ENCODE data around the gene GSTA4.
"Not testable (repeated sequence)": the region's sequence is repeated elsewhere in the genome, so short reads cannot be mapped to it uniquely, and the experiment has no call there.

Gene GSTA4

DNA sequence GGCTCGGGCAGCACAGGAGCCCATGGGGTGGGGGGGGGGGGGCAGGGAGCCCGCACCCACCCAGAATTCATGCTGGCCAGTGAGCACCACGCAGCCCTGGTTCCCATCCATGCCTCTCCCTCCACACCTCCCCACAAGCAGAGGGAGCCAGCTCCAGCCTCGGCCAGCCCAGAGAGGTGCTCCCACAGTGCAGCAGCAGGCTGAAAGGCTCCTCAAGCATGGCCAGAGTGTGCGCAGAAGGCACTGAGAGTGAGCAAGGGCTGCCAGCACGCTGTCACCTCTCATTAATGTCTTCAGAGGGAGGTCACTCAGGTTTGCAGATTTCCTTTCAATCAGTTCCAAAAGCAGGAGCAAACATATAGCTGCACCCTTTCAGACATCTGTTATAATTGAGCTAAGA is 32.4 kb downstream of the GSTA4 start:
- no peak for DNase-seq (ENCODE audit: extremely low read depth, low read depth)
- no peak for TF ChIP-seq CTCF (IDR thresholded peaks at IDR 0.05; ENCODE audit: low read depth, low read length)

GRCh38 chr6:52961022-52961421 is 34.1 kb downstream of the GSTA4 start:
- not testable (repeated sequence) for DNase-seq (ENCODE audit: extremely low read depth, low read depth)

DNA sequence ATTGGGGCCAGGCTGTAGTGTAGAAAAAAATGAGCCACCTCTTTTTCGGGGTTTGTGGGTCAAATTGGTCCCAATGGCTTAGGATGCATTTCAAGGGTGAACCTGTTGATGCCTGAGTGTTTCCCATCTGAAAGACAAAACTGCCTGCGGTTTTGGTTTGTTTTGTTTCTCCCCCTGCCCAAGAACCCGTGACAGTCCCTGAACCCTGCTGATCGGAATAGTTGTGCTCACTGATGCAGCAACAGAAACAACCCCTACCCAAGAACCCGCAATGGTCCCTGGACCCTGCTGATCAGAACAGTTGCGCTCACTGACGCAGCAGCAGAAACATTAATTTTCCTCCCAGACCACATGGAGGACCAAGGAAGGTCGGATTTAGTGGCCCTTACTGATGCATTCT is 34.9 kb downstream of the GSTA4 start:
- DNase-seq (ENCODE audit: extremely low read depth, low read depth), result not testable (repeated sequence)

DNA sequence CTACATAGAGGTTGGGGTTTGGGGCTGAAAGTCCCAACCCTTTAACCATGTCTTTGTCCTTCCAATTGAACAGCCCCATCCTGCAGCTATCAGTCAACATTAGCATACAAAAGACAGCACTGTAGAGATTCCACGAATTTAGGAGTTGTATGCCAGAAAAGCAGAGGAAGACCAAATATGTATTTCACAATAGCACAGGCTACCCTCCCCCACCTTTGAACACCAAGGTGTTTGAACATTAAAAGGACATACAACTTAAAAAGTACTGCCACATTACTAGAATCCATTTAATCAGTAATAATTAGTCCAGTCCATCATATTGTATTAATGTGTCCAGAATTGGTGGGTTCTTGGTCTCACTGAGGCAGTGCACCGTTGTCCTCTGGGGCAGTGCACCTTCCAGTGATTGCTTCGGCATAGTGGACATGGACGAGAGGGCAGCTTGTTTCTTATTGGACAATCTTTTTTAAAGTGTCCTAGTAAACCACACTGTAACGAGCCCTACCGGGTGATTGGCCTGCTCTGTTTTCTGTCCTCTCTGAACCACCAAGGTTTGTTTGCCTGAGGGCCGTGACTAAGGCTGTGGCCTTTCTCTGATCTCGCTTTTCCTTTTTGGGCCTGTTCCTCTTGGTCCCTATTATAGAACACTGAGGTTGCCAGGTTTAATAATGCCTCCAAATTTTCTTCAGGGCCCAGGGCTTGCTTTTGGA is 36.4 kb downstream of the GSTA4 start:
- DNase-seq (ENCODE audit: extremely low read depth, low read depth), result no peak

DNA sequence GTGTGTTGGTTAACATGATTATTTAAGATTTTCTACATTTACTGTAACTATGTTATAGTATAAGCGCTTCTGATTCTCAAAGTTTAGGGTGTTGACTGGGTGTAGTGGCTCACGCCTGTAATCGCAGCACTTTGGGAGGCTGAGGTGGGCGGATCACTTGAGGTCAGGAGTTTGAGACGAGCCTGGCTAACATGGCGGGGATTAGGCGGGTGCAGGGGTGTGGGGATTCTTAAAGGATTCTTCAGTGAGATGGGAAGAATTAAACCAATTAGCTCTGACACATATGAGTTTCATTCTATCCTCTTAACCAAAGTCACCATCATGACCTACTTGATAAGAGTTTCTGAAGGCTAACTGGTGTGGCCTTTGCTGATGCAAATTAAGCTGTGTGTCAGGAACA is 39.2 kb downstream of the GSTA4 start:
- DNase-seq (ENCODE audit: extremely low read depth, low read depth), result no peak
- no peak for TF ChIP-seq CTCF (IDR thresholded peaks at IDR 0.05; ENCODE audit: low read depth, low read length)

More for the DNA sequence above, 36.4 kb downstream of the GSTA4 start:
- TF ChIP-seq CTCF (IDR thresholded peaks at IDR 0.05; ENCODE audit: low read depth, low read length), result no peak

DNA sequence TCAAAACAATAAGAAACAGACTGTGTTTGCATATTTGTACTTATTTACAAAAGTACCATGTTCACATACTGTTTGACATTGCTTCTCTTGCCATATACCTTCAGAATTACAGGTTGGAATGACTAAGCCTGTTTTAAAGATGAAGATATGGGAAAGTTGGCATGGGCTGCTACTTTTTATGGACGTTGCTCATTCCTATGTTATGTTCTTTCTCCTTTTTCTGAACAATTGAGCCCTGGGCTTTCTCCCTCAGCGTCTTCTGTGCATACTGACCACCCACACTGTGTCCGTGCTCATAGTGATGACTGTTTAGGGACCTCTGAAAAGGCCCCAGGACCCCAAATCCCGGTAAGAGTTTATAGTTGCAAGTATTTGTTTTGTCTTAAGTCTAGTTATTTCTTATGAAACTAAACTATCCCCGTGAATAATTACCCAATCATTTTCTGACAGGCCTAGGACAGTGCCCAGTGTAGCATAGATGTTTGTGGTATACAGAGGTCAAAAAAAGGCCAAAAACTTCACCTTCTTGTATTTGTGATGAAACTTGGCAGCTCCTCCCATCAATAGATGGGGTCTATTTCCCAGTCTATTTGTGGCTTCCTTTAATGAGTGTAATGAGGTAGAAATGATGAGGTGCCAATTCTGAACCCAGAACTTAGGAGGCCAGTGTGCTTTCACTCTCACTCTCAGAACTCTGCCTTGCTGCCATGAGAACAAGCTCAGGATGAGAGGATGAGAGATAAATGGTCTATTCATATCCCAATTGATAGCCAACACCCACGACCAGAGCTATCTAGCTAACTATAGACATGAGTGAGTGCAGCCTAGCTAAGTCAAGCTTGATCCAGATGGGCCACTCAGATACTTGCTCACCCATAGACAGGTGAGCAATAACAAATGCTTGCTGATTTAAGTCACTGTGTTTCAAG is 40.9 kb downstream of the GSTA4 start:
- no peak for TF ChIP-seq CTCF (IDR thresholded peaks at IDR 0.05; ENCODE audit: low read depth, low read length)
- DNase-seq (ENCODE audit: extremely low read depth, low read depth), result no peak

DNA sequence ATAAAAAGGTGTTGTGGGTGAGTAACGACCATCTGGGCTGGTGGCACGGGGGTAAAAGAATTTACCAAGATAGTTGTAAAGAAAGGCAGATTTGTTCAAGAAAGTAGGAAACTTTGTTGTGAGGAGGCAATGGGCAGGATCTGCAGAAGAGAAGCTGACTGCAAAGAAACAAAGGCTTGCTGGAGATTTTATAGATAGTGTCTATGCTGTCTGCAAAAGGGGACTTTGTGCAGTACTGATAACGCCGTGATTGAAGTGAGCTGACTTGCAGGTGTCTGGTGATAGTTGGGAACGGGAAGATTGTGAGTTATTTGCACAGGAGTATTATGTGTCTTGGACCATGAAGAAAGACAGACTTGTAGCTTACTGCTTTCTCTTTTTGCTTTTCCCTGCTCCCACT is 48.8 kb downstream of the GSTA4 start:
- no peak for TF ChIP-seq CTCF (IDR thresholded peaks at IDR 0.05; ENCODE audit: low read depth, low read length)
- DNase-seq (ENCODE audit: extremely low read depth, low read depth), result no peak

DNA sequence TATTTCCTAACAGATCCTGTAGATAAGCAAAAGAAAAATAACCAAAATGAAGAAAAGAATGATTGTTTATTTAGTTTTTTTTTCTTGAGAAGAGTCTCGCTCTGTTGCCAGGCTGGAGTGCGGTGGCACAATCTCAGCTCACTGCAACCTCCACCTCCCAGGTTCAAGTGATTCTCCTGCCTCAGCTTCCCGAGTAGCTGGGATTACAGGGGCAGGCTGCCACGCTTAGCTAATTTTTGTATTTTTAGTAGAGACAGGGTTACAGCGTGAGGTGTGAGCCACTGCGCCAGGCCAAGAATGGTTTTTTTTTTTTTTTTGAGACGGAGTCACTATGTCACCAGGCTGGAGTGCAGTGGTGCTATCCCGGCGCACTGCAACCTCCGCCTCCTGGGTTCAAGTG is 52.3 kb downstream of the GSTA4 start:
- not testable (repeated sequence) for DNase-seq (ENCODE audit: extremely low read depth, low read depth)

- DNase-seq (ENCODE audit: extremely low read depth, low read depth), result no peak
- no peak for TF ChIP-seq CTCF (IDR thresholded peaks at IDR 0.05; ENCODE audit: low read depth, low read length)
These were observed 52.9 kb downstream of the GSTA4 start for GRCh38 chr6:52942221-52942620.
